GM19099 (cell line): ENCODE results near the gene GRIK3.

ENCODE experiments used
- POLR2A ChIP-seq: IDR thresholded peaks from 3 replicates; pipeline ENCODE4 v1.6.1; 2011; ENCODE audit warnings: low read depth; ENCODE audit not compliant: insufficient read length; ENCODE audit errors: extremely low read depth

Gene GRIK3

DNA sequence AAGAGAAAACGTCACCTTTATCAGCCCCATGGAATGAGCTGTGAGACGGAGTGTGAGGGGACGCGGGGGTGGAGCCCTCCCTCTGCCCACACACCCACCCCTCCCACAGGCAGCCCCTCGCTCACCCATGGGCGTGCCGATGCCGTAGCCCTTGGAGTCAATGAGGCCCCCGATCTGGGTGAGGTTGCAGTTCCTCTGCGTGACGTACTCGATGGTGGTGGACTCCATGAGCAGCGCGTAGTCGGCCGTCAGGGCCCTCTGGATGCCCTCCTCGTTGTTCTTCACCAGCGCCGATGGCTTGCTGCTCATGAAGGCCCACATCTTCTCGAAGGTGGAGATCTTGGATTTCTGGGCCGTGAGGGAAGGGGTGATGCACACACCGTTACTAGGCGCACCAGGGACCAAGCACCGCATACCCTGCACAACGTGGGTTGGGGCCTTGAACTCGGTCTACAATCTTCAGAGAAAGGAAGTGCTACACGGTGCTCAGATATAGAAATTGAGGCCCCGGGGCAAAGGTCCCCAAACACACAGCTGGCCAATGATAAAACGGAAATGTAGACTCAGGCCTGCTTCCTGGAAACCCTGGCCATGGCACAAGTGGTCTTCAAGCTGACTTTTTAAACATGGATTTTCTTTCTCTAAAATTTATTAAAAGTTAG, 228.2 kb downstream of the GRIK3 start:
- TF ChIP-seq POLR2A: no peak

DNA sequence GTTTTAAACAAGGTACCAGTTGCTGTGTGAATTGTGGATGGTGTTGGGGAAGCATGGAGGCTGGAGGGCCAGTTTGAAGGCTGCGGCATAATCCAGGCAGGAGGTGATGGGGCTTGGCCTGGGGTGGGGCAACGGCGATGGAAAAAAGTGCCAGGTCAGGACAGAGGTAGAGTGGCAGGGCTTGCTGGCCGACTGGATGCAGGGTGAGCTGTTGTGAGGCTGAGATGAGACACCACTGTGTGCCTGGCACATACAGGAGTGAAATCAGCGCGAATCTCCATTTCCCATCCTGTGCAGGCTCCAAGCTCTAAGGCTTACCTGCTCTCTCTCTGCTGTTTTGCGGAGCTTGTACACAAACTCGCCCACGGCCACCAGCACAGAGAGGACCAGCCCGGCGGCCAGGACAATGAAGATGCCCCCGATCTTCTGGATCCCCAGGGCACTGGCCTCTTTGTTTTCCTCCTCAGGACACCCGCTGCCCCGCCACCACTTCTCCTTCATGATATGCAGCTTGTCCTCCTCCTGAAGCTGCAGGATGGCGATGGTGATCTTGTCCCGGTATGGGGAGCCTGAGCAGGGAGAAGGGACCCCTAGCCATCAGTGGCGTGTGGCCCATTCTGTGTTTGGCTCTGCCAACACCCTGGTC, 229.5 kb downstream of the GRIK3 start:
- no peak for TF ChIP-seq POLR2A

DNA sequence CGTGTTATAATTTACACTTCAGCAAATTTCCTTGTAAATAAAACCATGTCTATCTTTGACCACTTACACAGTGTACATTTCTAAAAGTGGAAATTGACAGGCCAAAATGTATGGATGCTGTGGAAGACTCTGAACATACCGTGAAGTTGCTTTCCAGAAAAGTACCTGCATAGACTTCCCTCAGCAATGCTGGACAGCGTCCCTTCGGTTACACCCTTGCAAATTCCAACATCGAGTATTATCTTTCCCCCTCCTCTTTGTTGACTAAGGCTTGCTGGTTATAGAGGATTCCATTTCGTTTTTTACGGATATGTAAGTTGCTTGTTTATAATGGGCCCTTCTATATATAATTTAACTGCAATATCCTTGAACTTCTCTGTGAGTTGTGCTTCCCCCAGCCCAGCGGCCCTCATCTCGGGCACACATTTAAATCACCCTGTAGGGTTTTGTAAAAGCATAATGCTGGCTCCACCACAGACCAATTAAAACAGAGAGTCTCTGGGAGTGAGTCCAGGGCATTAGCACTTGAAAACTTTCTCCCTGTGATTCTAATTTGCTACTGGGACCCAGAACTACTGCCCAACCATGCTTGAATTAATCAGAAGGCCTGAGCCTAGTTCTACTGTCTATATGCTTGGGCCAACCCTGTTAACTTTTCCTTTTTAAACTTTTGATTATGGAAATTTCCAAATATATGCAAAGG, 230.3 kb downstream of the GRIK3 start:
- TF ChIP-seq POLR2A: no peak

DNA sequence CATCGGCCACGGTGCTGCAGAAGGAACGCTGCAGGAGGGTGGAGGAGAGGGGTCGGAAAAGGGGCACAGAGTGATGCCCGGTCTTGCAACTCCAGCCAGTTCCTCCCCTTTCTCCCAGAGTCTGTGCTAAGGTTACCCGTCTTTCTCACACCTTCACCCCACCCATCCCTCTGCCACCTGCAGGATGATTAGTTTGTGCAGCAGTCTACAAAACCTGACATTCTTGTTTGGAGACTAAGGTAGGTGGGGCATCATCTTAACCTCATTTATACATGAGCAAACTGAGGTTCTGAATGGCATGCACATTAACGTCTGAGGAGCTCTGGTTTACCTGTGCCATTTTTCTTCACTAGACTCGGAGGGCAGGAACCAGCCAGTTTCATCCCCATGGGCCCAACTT, 232.3 kb downstream of the GRIK3 start:
- TF ChIP-seq POLR2A: no peak

DNA sequence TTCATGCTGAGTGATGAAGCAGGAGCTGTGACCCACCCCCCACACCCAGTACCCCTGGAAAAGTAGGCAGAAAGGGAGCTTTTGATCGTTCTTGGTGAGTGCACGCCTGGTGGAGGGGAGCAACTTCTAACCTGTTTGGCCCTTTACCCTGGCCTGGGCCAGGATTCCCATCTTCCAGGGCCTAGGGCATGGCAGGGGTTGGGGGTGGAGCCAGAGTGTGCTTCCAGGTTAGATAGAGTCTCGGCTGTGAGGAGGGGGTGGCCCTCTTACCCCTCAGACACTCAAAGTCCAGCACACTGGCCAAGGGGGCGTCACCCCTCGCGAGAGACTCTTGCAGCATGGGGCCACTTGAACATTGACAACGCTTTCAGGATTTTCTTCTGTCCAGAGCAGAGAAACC, 236.6 kb downstream of the GRIK3 start:
- TF ChIP-seq POLR2A: no peak

DNA sequence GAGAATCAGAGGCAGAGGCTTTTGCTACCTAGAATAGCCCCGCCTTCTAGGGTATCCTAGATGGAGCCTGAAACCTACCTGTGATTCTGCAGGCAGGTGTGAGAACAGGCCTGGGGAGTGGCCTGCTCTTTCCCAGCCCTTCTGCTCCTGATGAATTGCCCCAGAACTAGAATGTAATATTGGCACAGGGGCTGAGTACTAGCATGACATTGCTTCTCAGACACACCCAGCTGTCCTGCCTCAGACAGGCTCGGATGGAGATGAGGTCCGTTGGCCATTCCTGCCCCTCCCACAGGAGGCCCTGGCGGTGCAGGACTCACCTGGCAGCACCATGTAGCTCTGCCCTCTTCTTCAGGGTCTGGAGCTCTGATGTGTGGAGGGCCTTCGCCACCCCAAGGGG, 237.6 kb downstream of the GRIK3 start:
- no peak for TF ChIP-seq POLR2A

DNA sequence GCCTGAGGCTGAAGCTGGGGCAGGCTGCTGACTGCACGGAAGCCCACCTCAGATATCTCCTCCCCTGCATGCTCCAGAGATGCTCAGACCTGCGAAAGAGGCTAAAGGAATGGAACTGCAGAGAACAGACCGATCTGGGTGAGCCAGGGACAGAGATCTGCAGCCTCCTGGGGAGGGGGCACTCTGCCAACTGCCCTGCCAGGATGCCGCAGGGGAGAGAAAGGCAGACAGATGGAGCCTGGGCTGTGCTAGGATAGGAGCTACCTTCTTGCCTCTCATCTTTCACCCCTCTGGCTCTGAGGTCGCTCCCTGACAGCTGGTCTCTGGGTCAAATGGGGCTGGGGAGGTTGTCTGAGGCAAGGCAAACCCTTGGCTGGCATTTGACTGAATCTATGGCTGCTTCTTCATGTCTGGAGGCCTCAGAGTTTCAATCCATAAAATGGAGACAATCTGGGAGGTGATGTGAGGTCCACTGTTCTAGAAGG, 238.2 kb downstream of the GRIK3 start:
- no peak for TF ChIP-seq POLR2A

DNA sequence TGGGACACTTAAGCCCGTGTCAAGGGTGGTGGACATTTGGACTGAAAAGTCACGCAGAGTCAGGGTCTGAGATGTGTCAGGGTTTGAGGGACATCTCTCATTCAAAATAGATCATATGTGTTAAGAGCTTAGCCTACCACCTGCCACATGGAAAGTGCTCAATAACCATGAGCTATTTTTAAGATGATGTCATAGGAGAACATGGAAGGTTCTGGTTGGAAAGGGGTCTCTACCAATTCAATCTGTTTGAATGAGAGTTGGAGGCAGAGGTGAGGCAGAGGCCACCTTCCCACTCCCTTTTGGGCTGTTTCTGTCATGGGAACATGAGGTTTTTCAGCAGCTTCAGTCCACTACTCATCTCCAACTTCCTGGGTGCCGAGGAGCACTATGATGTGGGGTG, 239.9 kb downstream of the GRIK3 start:
- no peak for TF ChIP-seq POLR2A

DNA sequence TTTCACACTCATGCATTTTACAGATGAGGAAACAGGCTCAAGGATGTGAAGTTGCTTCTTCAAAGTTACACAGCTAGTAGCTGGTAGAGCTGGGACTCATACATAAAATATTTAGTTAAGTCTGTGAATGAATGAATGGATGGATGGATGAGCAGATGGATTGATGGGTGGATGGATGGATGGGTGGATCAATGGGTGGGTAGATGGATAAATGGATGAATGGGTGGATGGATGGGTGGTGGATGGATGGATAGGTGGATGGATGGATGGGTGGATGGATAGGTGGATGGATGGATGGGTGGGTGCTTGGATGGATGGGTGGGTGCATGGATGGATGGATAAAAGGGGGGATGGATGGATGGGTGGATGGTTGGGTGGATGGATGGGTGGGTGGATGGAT, 240.9 kb downstream of the GRIK3 start:
- TF ChIP-seq POLR2A: no peak

DNA sequence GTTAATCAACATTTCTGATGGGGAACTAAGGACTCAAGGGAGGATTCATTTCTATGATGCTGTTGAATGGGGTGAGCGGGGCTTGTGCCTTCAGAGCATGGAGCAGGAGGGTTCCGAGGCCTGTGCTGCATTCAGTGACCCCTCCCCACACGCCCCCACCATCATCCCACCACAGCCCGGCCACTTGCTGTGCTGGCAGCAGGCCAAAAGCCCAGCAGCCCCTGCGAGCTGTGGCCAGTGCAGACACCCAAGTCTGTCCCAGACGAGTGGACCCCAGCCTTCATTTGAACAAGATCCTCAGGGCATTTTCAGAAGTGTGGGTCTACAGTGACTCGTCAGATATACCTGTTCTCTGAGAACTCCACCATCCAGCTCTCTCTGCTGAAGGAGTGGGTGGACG, 242.0 kb downstream of the GRIK3 start:
- no peak for TF ChIP-seq POLR2A

DNA sequence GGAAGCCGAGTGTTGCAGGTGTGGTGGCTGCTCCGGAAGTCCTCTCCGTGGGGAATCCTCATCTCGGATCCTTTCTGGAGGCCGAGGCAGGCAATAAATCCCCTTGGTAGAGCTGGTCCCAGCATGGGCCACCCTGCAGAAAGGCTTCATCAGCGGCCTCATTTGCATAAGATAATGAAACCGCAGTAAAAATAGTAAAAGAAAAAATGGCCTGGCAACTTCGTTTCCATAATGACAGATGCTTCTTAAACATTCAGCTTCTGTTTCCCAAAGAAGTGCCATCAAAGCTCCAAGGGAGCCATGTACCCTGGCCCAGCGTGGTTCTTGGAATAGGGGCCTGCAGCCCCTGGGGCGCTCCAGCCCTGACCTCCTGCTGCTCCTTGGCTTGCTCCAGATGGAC, 244.1 kb downstream of the GRIK3 start:
- TF ChIP-seq POLR2A: no peak

DNA sequence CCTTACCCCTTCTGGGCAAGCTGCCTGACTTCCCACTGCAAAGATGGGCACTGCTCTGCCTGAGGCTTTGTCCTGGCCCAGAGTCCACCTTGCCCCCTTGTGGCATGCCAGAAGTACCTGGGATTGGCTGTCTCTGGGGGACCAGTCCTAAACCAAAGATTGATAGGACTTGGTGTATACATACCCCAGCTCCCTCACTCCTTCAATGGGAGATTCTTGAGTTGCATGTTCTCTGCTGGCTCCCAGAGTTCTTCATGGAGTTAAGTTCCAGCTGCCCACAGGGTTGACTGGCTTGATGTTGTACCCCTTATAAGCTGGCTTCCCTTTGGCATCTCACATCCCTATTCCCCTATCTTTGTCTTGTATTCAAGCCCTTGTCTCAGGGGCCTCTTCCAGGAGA, 244.8 kb downstream of the GRIK3 start:
- no peak for TF ChIP-seq POLR2A

DNA sequence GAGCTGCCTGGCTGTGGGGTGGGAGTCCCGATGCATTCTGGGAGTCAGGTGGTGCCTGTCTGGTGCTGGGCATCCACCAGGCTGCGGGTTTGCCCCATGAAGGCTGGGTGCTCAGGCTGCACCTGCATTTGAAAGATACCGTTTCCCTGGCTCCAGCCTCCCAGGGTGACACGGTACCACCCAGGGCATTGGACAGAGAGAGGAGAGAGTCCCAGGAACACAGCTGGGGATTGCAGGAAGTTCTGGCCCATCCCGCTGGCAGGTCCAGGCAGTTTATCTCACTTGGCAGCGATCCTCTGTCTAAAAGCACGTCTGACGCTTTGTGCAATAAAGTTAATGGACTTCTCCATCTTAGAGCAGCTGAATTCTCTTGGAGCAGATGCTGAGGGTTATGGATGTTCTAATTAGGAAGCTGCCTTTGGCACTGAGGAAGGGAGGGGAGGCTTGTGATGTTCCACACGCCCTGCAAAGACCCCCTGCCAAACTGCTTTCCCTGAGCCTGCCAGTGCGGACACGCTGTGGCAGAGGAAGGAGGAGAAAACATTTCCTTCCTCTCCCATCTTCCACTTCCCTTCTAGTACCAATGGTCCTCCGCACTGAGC, 246.9 kb downstream of the GRIK3 start:
- TF ChIP-seq POLR2A: no peak

DNA sequence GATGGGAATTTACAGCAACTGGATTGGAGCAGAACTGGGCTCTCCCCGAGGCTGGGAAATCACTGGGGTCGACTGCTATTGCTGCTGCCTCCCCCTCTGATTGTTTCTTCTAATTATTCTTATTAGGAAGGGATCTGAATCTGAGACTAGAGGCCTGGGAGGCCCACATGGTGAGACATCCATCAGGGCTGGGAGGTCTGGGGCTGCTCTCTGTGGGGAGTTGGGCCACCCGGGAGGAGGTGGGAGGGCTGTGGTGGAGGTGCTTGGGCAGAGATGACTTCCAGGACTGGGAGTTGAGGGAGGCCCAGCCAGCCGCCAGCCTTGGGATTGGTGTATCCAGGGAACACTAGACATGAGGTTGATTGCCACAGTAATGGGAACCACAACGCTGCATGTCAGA, 247.9 kb downstream of the GRIK3 start:
- TF ChIP-seq POLR2A: no peak

DNA sequence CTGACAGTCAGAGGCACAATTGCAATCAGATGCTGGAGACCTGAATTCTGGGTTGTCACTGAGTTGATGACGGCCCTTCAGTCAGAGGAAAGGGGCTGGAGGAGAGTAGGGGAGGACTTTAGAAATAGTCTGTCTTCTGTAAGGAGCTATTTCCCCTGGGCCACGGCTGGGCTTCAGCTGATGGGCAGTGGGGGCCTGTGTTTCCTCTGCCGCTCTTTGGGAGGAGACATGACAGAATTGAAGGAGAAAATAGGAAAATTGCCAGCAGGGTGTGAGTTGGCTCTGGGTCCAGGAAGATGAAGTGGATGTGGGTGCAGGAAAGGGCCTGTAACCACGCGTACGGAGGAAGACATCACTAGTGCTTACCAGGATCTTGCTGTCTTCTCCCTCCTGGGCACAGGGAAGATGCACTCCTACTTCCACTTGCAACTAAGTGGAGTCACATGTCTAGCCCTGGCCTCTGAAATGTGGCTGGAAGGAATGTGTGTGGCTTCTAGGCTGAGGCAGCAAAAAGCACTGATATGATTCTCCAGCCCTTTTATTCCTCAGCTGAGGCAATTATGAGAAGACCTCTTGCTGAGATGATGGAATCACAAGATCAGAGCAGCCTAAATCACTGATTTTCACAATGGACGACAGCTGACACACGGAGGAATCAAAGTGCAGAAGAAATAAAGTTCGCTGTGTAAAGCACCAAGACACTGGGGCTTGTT, 250.0 kb downstream of the GRIK3 start:
- no peak for TF ChIP-seq POLR2A

DNA sequence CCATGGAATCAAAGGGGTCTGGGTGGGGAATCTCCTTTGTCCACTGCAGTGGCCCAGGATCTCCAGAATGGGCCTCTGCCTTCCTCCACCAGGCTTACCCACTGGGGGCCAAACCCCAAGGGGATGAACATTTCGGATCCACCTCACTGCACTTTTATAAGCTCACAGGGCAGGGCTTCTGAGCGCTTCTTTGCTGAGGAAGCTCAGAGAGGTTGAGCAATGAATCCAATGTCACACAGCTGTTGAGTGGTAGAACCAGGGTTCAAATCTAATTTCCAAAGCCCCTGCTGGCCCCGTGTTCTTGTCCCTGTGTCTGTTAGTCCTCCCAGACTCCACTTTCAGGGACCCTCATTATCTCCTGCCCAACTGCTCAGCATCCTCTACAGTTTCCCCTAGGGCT, 250.8 kb downstream of the GRIK3 start:
- no peak for TF ChIP-seq POLR2A

DNA sequence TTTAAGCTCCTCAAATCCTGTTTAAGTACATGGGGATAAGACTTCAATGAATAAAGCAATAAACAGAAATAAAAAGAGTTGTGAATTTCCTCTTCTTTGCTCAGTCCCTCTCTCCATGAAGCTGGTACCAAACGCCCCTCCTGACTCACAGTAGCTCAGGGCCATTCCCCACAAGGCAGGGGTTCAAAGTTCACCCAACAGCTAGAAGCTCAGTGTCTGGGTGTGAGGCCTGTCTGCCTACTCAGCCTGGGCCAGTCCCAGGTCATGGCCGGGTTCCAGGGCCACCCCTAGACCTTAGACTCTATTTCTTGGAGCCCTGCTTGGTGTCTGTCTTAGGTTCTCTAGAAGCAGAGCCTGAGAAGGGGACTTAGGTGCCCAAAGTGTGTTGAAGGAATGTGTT, 251.5 kb downstream of the GRIK3 start:
- no peak for TF ChIP-seq POLR2A
